ENCODE data around the gene MAML1.
"Not testable (repeated sequence)": the region's sequence is repeated elsewhere in the genome, so short reads cannot be mapped to it uniquely, and the experiment has no call there.

MAML1 gene, protein sequence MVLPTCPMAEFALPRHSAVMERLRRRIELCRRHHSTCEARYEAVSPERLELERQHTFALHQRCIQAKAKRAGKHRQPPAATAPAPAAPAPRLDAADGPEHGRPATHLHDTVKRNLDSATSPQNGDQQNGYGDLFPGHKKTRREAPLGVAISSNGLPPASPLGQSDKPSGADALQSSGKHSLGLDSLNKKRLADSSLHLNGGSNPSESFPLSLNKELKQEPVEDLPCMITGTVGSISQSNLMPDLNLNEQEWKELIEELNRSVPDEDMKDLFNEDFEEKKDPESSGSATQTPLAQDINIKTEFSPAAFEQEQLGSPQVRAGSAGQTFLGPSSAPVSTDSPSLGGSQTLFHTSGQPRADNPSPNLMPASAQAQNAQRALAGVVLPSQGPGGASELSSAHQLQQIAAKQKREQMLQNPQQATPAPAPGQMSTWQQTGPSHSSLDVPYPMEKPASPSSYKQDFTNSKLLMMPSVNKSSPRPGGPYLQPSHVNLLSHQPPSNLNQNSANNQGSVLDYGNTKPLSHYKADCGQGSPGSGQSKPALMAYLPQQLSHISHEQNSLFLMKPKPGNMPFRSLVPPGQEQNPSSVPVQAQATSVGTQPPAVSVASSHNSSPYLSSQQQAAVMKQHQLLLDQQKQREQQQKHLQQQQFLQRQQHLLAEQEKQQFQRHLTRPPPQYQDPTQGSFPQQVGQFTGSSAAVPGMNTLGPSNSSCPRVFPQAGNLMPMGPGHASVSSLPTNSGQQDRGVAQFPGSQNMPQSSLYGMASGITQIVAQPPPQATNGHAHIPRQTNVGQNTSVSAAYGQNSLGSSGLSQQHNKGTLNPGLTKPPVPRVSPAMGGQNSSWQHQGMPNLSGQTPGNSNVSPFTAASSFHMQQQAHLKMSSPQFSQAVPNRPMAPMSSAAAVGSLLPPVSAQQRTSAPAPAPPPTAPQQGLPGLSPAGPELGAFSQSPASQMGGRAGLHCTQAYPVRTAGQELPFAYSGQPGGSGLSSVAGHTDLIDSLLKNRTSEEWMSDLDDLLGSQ

DNA sequence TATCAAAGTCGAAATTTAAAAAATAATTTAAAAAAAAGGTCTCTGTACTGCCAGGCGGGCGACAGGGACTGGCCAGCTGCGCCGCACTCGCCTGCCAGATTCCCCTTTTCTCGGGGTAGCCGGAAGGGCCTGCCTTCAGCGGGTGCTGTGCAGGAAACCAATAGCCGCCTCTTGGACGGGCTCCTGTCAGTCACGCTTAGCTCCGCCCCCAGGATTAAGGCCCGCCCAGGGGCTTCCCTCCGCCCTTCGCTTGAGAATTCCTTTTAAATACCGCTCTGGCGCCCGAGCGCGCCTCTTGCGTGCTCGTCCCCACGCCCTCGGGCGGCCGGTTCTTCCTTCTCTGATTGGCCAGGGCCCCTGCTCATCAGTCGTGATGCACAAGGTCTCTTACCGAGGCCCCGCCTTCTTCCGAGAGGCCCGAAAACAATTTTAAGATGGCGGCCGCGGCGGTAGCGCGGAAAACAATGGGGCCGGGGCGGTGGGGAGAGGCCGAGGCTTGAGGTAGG, at the start of gene MAML1:
TSS of gene MAML1 (plus strand) at position 411 of the 506 bp plus-strand sequence. CDS start 291 bp downstream, outside the sequence.
- peak; percentile 100 for DNase-seq (ENCODE audit: low read depth)

DNA sequence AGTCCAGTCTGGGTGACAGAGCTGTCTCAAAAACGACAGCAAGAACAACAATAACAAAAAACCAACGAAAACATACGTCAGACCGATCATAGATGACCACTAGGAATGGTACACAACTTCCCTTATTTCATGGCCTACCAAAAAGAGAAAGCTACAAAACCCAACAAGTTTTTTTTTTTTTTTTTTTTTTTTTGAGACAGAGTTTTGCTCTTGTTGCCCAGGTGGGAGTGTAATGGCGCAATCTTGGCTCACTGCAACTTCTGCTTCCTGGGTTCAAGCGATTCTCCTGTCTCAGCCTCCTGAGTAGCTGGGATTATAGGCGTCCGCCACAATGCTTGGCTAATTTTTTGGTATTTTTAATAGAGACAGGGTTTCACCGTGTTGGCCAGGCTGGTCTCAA, 43.4 kb upstream of the MAML1 start:
- DNase-seq (ENCODE audit: low read depth) = not testable (repeated sequence)

DNA sequence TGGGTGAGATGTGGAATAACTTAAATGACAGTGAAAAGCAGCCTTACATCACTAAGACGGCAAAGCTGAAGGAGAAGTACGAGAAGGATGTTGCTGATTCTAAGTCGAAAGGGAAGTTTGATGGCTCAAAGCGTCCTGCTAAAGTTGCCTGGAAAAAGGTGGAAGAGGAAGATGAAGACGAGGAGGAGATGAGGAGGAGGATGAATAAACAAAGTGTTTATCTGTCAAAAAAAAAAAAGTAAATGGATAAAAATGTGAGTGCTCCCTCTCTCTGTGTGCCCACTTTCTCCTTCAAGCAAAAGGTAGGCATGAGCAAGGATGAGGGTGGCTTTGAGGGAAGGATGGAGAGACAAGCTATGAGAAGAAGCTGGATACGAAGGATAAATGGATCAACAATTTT, 38.1 kb upstream of the MAML1 start:
- no peak for DNase-seq (ENCODE audit: low read depth)

DNA sequence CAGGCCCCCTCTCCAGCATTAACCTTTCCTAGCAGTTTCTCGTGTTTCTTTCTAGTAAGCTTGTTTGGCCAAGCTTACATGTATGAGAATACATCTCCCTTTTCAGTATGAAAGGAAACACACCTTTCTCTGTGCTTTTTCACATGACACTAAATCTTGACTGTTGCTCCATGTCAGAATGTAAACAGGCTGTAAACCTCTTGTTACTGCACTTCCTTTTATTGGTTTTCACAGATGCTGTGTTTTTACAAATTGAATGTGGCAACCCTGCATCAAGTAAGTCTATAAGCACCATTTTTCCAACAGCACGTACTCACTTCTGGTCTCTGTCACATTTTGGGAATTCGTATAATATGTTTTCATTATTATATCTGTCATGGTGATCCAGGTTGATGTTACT, 36.0 kb upstream of the MAML1 start:
- no peak for DNase-seq (ENCODE audit: low read depth)

DNA sequence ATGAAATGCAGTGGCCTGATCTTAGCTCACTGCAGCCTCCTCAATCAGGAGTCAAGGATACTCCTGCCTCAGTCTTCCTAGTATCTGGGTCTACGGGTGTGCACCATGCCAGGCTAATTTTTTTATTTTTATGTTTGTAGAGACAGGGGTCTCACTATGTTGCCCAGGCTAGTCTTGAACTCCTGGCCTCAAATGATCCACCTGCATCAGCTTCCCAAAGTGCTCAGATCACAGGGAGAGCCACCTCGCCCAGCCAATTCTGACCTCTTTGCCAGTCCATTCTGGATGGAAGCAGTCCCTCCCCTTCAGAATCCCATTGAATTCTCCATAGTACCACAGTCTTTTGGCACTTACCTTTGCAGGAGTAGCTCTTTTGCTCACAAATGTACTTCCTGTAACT, 35.5 kb upstream of the MAML1 start:
- DNase-seq (ENCODE audit: low read depth) = no peak

DNA sequence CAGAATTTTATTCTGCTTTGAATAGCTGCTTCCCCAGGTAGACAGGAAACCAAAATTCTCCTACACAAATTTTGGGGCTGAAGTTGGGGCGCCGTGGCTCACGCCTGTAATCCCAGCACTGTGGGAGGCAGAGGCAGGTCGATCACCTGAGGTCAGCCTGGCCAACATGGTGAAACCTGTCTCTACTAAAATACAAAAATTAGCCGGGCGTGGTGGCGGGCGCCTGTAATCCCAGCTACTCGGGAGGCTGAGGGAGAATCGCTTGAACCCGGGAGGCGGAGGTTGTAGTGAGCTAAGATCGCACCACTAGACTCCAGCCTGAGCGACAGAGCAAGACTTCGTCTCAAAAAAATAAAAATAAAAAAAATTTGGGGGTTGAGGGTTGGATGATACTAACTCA, 35.1 kb upstream of the MAML1 start:
- DNase-seq (ENCODE audit: low read depth) = not testable (repeated sequence)

DNA sequence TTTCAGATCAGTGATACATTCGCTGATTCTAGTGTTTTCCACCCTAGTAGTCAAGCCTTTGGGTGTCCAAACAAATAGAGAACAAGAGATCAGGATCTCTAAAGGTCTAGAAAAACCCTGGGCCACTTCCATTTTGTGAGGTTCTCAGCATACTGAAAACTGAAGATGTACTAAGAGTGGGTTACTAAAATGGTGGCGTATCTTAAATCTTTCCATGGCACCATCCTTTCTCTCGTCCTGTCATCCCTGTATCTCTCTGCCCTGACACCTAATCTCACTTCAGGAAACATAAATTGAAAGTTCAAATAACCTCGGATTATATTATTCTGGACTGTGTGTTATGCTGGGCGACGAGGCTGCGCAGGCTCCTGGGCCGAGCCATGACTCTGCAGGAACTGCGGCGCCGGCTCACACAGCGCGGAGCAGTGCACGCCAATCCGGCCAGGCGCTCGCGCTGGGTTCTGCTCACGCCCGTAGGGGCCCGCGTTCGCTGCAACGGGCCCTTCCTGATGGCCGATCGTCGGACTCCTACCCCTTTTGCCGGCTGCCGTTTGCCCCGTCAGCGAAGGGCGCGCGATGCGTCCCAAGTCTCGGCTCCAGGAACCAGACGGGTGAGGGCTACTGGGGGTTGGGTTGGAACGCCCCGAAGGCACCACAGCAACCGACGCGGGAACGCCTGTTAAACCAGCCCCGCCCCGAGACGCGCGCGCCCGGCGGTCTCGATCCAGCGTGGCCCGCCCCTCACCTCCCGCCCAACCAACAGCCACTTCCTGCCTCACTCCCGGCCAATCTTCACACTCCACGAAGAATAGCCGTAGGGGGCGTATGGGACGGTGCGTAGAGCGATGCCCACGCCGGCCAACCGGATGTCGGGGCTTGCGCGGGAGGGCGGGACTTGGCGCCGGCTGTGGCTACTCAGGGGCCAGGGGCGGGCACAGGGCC, 34.4 kb upstream of the MAML1 start:
- peak; percentile 100 for DNase-seq (ENCODE audit: low read depth)

DNA sequence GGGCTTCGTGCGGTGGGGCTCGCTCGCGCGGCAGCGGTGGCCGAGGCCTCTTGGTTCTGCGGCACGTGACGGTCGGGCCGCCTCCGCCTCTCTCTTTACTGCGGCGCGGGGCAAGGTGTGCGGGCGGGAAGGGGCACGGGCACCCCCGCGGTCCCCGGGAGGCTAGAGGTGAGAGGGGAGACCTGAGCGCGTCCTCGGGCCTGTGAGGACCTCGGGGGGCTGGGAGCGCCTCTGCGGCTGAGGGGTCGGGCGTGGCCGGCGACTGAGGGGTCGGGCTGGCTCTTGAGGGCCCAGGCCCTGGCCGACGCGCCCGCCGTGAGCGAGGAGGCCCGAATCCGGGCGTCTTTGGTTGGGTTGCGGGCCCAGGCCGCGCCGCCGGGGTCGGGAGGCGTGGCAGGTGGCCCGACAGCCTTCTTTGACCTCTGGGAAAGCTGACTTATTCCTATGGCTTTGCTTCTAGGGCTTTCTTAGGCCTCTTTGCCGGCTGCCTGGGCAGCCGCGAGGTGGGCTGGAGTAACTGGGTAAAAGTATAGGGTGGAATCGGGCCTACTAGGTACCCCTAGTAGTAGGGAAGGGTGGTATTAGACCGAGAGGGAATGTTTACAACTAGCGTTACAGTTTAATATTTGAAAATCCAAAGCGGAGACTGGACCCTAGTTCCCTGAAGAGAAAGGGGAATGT, 33.5 kb upstream of the MAML1 start, which contains the start of gene CANX:
TSS of gene CANX (plus strand) at position 33 of the 681 bp plus-strand sequence. CDS start 6,715 bp downstream, outside the sequence.
- no peak for DNase-seq (ENCODE audit: low read depth)

DNA sequence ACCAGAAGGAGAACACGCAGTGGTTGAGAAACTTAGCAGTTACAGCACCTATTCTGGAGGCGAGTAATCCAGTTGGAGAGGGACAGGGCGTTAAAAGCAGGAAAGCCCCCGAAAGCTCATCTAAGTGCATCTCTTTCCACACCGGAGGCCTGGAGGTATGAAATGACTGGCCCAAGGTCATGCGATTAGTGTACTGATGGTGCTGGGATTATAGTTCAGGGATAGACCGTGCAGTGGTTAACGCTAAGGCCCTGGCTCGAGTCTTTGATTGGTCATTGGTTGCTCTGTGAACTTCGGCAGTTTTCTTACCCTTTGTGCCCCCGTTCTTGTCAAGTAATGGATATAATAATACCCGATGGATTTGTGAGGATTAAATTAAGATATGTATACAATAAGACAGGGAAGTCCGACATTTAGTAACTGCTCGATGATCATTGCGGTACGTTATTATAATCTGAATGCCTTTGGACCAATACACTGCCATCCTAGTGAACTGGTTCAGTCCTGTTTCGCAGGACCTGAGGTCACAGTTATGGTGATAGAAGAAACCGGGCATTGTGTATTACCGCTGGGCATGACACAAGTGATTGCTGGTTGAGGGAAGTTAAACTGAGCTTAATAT, 32.9 kb upstream of the MAML1 start:
- peak; percentile 43 for DNase-seq (ENCODE audit: low read depth)

DNA sequence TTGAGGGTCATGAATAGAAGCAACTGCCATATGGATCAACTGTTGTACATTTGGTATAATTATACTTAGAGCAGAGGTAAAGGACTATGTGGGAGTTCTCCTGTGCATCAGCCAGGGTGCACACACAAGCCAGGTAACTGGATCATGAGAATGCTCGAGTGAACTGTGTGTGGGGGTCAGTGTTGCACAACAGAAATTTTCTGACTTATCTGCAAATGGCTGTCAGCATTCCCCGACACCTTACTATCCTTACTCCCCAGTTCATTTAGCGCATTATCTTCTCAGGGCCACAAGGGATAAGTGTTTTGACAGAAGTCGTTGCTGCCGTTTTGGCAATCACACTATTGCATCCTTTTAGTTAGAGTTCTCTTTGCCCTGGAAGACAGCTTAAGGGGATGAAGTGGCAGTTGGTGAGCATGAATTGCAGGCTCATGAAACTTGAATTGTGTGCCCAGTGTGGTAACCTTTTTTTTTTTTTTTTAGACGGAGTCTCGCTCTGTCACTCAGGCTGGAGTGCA, 32.2 kb upstream of the MAML1 start:
- peak; percentile 43 for DNase-seq (ENCODE audit: low read depth)

DNA sequence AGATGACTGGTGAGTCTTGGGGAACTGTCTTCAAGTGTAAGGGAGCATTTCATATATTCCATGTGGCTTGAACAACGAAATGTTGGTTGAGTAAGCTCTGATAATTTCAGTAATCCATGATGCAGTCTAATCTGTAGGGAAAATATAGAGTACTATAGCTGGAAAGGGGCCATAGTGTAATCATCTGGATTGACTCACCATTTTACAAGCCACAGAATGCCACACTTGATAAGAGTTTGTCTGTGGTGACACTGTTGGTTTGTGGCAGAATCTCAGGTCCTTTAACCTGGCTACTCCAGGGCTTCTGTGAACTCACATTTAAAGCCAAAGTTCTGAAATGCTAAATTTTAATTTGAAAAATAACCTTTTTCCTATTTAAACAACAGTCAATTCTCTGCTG, 16.3 kb upstream of the MAML1 start:
- no peak for DNase-seq (ENCODE audit: low read depth)

DNA sequence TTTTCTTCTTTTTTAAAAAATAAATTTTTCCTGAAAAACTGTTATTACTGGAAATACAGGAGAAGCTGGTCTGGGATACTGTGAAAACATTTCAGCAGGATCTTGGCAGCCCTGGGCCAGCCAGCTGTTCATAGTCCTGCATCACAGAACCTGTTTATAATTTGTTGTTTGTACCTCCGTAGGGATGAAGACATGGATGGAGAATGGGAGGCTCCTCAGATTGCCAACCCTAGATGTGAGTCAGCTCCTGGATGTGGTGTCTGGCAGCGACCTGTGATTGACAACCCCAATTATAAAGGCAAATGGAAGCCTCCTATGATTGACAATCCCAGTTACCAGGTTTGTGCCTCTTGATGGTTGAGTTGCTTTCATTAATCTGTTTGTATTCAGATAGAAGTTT, 12.4 kb upstream of the MAML1 start:
- no peak for DNase-seq (ENCODE audit: low read depth)

DNA sequence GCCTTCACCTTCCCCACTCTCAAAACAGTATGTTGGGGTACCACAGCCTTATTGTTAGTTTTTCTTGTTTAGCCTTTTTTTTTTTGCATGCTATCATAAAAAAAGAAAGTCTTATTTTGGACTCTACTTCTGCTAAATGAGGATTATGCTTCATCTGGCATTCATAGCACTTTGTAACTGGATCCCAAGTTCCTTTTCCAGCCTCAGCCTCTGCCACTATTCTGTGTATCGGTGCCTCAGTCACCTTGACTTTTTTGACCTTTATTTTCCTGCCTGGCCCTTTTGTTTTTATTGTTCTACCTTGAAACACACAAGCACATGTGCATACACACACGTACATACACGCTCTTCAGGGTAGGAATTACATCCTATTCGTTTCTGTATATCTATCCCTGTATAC, 8.5 kb upstream of the MAML1 start:
- no peak for DNase-seq (ENCODE audit: low read depth)

DNA sequence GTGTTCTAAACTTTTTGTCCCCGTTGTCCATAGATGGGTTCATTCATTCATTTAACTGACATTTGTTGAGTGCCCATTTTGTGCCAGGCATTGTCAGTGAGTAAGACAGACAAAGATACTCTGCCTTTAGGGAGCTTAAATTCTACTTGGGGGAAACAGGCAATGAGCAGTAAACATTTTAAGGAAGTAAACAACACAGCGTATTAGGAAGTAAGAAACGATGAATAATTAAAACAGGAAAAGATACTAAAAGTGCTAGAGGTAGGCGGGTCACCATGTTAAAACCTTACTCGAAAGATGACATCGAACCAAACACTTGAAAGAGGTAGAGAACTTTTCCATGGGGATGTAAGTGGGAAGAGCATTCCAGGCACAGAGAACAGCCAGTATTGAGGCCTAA, 5.5 kb upstream of the MAML1 start:
- DNase-seq (ENCODE audit: low read depth) = no peak

DNA sequence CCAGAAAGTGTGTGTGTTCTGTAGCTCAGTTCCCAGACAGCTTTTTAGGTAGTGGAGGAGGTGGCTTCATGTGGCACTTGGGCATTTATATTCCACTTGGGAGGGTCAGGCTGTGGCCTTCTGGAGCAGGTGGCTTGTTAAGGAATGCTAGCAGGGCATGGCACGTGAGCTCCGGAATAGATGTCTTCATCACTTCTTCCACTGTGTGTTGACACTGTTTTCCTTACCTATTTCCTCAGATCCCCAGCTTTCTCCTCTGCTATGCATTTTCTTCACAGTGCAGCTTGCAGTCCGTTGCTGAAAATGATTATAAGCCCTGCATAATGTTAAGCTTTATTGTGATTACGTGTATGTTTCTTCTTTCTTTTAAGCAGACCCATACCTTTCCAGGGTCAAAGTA, 3.3 kb upstream of the MAML1 start:
- no peak for DNase-seq (ENCODE audit: low read depth)

DNA sequence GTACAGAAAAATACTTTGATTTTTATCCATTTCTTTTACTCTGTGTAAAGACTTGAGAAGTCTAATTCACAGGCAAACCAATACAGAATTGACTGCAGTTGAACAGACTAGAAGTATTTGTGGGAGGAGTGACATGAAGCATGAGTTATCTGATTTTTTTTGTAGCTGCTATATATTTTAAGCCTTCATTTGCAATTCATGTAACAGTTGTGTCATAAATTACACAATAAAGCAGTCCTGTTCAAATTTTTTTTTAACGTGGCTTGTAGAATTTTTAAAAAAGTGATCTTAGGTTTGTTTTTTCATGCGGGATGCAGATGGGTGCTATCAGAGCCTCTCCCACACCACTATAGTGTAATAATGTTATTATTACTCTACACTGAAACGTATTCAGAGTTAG, 2.9 kb upstream of the MAML1 start:
- no peak for DNase-seq (ENCODE audit: low read depth)

DNA sequence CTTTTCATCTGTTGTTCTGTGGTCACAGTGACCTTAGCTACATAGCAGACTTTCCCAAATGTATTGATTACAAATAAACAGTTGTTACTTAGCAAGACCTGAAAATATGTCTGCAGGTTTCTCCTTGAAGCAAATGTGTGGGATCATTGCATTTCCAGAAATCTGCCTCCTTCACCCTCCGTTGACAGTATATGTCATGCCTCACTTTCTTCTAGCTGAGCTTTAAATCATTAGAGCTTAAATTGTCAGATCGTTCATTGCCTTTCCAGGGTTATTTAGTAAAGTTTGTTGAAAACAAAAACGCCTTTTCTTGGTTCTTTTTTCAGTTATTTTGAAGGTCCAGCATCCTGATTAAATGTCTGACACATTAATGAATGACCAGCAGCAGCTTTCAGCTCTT, 2.3 kb upstream of the MAML1 start:
- no peak for DNase-seq (ENCODE audit: low read depth)

DNA sequence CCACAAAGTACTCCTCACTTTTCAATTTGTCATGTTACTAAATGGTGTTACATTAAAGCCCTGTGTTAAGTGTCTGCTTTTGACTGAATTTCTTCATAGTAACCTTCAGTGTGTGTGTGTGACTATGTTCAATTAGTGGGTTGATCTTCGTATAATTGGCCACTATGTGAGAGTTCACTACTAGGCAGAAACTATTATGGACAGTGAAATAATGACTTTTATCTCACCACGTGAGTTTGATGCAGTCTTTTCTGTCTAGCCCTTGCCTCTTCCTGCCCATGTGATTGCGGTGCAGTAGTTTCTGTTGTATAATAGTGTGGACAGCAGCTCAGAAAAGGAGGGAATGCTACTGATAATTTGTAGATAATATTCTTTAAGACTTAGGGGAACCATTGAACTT, 1.8 kb upstream of the MAML1 start:
- DNase-seq (ENCODE audit: low read depth) = no peak

DNA sequence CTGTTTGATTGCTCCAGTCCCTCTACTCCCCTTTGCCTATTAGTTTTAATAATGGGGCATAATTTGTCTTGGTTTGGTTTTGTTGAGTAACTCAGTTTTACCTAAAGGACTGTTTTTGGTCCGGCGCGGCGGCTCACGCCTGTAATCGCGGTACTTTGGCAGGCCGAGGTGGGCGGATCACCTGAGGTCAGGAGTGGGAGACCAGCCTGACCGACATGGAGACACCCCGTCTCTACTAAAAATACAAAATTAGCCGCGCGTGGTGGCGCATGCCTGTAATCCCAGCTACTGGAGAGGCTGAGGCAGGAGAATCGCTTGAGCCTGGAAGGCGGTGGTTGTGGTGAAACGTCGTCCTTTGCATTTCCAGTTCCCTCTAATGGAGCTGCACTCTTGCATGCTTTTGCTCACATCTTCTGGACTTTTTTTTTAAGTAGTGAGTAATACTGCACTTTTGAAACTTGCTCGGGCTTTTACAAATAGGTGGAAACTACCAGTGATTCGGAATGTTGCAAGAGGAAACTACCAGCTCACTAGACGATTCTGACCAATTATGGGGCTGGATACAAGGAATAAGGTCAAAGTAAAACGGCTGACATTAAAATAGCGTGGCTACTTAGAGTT, 721 bp upstream of the MAML1 start:
- peak; percentile 94 for DNase-seq (ENCODE audit: low read depth)

All from iris pigment epithelial cell (primary cell).